ENCODE data around the gene ELOVL2.
"Not testable (repeated sequence)": the region's sequence is repeated elsewhere in the genome, so short reads cannot be mapped to it uniquely, and the experiment has no call there.

Gene ELOVL2

GRCh38 chr6:11007715-11008608 lies 36.1 kb downstream of the ELOVL2 start:
- H3K4me3 ChIP-seq (ENCODE audit: insufficient read depth, low read length, poor library complexity, severe bottlenecking) = no peak overlapping the region
- H3K27me3 ChIP-seq (ENCODE audit: low read length) = no peaks in the 10 kb centered on the region
- no peaks in the 10 kb centered on the region for H3K79me2 ChIP-seq (ENCODE audit: insufficient read depth, low read length)
- no peak overlapping the region for H2AFZ ChIP-seq (ENCODE audit: low read depth, low read length, severe bottlenecking)
- no peaks in the 10 kb centered on the region for H4K20me1 ChIP-seq (ENCODE audit: low read depth, low read length)
- H3K27ac ChIP-seq (ENCODE audit: low read depth, low read length) = no peak overlapping the region
- no peaks in the 10 kb centered on the region for H3K9me3 ChIP-seq (ENCODE audit: insufficient read depth, low read length)
- H3K36me3 ChIP-seq (ENCODE audit: low read length) = no peaks in the 10 kb centered on the region
- H3K9me2 ChIP-seq (replicated peaks; ENCODE audit: insufficient read depth, low read length) = no peaks in the 10 kb centered on the region
- TF ChIP-seq CTCF (IDR thresholded peaks at IDR 0.05; ENCODE audit: insufficient read depth, low read length, poor library complexity, severe bottlenecking) (no peak), EZH2phosphoT487 (conservative IDR thresholded peaks at IDR 0.05; ENCODE audit: low read length) (no peak)
- no peaks in the 10 kb centered on the region for H3F3A ChIP-seq (ENCODE audit: insufficient read depth)
- no peak overlapping the region for H3K9ac ChIP-seq (ENCODE audit: low read length)
- no peak overlapping the region for H3K4me2 ChIP-seq (ENCODE audit: low read depth, low read length, poor library complexity, severe bottlenecking)

- Histone ChIP-seq H3K79me2 (ENCODE audit: insufficient read depth, low read length) (no peaks in the 10 kb centered on the region), H3K4me3 (ENCODE audit: insufficient read depth, low read length, poor library complexity, severe bottlenecking) (no peak overlapping the region), H3K9me3 (ENCODE audit: insufficient read depth, low read length) (no peaks in the 10 kb centered on the region), H3K9ac (ENCODE audit: low read length) (no peak overlapping the region), H3K27me3 (ENCODE audit: low read length) (no peaks in the 10 kb centered on the region), H3K36me3 (ENCODE audit: low read length) (no peaks in the 10 kb centered on the region), H2AFZ (ENCODE audit: low read depth, low read length, severe bottlenecking) (no peak overlapping the region), H3K9me2 (replicated peaks; ENCODE audit: insufficient read depth, low read length) (no peaks in the 10 kb centered on the region), H3K4me2 (ENCODE audit: low read depth, low read length, poor library complexity, severe bottlenecking) (no peak overlapping the region), H3F3A (ENCODE audit: insufficient read depth) (no peaks in the 10 kb centered on the region), H4K20me1 (ENCODE audit: low read depth, low read length) (no peaks in the 10 kb centered on the region), H3K27ac (ENCODE audit: low read depth, low read length) (no peak overlapping the region)
- no peak for TF ChIP-seq CTCF (IDR thresholded peaks at IDR 0.05; ENCODE audit: insufficient read depth, low read length, poor library complexity, severe bottlenecking)
- TF ChIP-seq EZH2phosphoT487 (conservative IDR thresholded peaks at IDR 0.05; ENCODE audit: low read length) = no peak
These were observed 38.0 kb downstream of the ELOVL2 start for GRCh38 chr6:11006061-11006460.

GRCh38 chr6:11003297-11003696 lies 40.8 kb downstream of the ELOVL2 start:
- H3K27ac ChIP-seq (ENCODE audit: low read depth, low read length); H3K9ac ChIP-seq (ENCODE audit: low read length); H3K27me3 ChIP-seq (ENCODE audit: low read length); H3F3A ChIP-seq (ENCODE audit: insufficient read depth); H3K36me3 ChIP-seq (ENCODE audit: low read length); H2AFZ ChIP-seq (ENCODE audit: low read depth, low read length, severe bottlenecking); H3K4me2 ChIP-seq (ENCODE audit: low read depth, low read length, poor library complexity, severe bottlenecking); H3K9me2 ChIP-seq (replicated peaks; ENCODE audit: insufficient read depth, low read length); H3K4me3 ChIP-seq (ENCODE audit: insufficient read depth, low read length, poor library complexity, severe bottlenecking); H3K79me2 ChIP-seq (ENCODE audit: insufficient read depth, low read length); H4K20me1 ChIP-seq (ENCODE audit: low read depth, low read length); H3K9me3 ChIP-seq (ENCODE audit: insufficient read depth, low read length): not testable (repeated sequence)

- H3K36me3 ChIP-seq (ENCODE audit: low read length) = no peaks in the 10 kb centered on the region
- H2AFZ ChIP-seq (ENCODE audit: low read depth, low read length, severe bottlenecking) = no peak overlapping the region
- TF ChIP-seq EZH2phosphoT487 (conservative IDR thresholded peaks at IDR 0.05; ENCODE audit: low read length) (no peak), CTCF (IDR thresholded peaks at IDR 0.05; ENCODE audit: insufficient read depth, low read length, poor library complexity, severe bottlenecking) (no peak)
- no peaks in the 10 kb centered on the region for H3K27me3 ChIP-seq (ENCODE audit: low read length)
- H3K4me2 ChIP-seq (ENCODE audit: low read depth, low read length, poor library complexity, severe bottlenecking) = no peak overlapping the region
- no peaks in the 10 kb centered on the region for H3K9me2 ChIP-seq (replicated peaks; ENCODE audit: insufficient read depth, low read length)
- no peaks in the 10 kb centered on the region for H4K20me1 ChIP-seq (ENCODE audit: low read depth, low read length)
- no peak overlapping the region for H3K4me3 ChIP-seq (ENCODE audit: insufficient read depth, low read length, poor library complexity, severe bottlenecking)
- no peak overlapping the region for H3K9ac ChIP-seq (ENCODE audit: low read length)
- H3K79me2 ChIP-seq (ENCODE audit: insufficient read depth, low read length) = no peaks in the 10 kb centered on the region
- no peaks in the 10 kb centered on the region for H3F3A ChIP-seq (ENCODE audit: insufficient read depth)
- H3K9me3 ChIP-seq (ENCODE audit: insufficient read depth, low read length) = no peaks in the 10 kb centered on the region
- H3K27ac ChIP-seq (ENCODE audit: low read depth, low read length) = no peak overlapping the region
These were observed 41.9 kb downstream of the ELOVL2 start for GRCh38 chr6:11002176-11002575.

Data from SU-DHL-6 (cell line).